Thyroid gland (tissue), 4 donors: ENCODE data around the gene DYRK4. TPM values are rescaled to one million over a fixed set of nuclear protein-coding genes. Genes with fewer than 3 reads are reported as not detected.
"Not testable (repeated sequence)": the region's sequence is repeated elsewhere in the genome, so short reads cannot be mapped to it uniquely, and the experiment has no call there.

Source experiments
- DNase-seq, 2 donors: peaks; one replicate each; pipeline ENCODE4 v3.0.0-alpha.2; 2019
- H3K27ac ChIP-seq, 3 donors: fragments of 200-600 bp; sonication (generic); 1 replicate in 2 of 3; 2 replicates in 1 of 3; pipeline ENCODE4 v1.5.1; 2016 to 2019; ENCODE audit warnings: mild to moderate bottlenecking in 1 of 3, moderate library complexity in 1 of 3
- H3K27me3 ChIP-seq: fragments of 200-600 bp; sonication (generic); one replicate; pipeline ENCODE4 v1.5.1; 2019
- H3K36me3 ChIP-seq, 2 donors: fragments of 200-600 bp; sonication (generic); one replicate each; pipeline ENCODE4 v1.5.1; 2016 to 2019
- H3K4me1 ChIP-seq, 2 donors: fragments of 200-600 bp; sonication (generic); one replicate each; pipeline ENCODE4 v1.5.1; 2017 to 2019
- H3K4me3 ChIP-seq, 3 donors: fragments of 200-600 bp; sonication (generic); replicated peaks in 1 of 3; 1 replicate in 2 of 3; 2 replicates in 1 of 3; pipeline ENCODE4 v1.5.1; 2016; ENCODE audit warnings: mild to moderate bottlenecking in 1 of 3
- H3K9me3 ChIP-seq: fragments of 200-600 bp; sonication (generic); one replicate; pipeline ENCODE4 v1.5.1; 2017
- POLR2A ChIP-seq, 2 donors: fragments of 450-650 bp; IDR thresholded peaks; one replicate each; pipeline ENCODE4 v1.6.1; 2017; ENCODE audit warnings: antibody characterized with exemption in 2 of 2, mild to moderate bottlenecking in 2 of 2, moderate library complexity in 1 of 2
- WGBS, 2 donors: methylation state at CpG; one replicate each; pipeline ENCODE4 v1.1.5; 2017; 5-methylcytosine and 5-hydroxymethylcytosine counted together
- intact Hi-C: fragments of 100-400 bp; cut with DNase I; formaldehyde crosslinking; loops from one replicate; pipeline ENCODE4 v1.15.1; 2023
- total RNA-seq, 4 donors: library from RNA; depleted of rRNA; stranded (reverse); fragments of >200 nt; gene quantifications; one replicate each; pipeline ENCODE4 v1.2.3, GENCODE V29; 2016
- TF ChIP-seq, protein P1 (sequence below), 6 experiments: fragments of 200-600 bp in 3 of 6; fragments of 450-650 bp in 3 of 6; sonication (generic) in 3 of 6; IDR thresholded peaks; one replicate each; pipeline ENCODE4 v1.5.1; 2016 to 2019; ENCODE audit warnings: antibody characterized with exemption in 6 of 6, mild to moderate bottlenecking in 2 of 6, inconsistent platforms in 1 of 6, moderate library complexity in 1 of 6

DYRK4 gene, protein sequence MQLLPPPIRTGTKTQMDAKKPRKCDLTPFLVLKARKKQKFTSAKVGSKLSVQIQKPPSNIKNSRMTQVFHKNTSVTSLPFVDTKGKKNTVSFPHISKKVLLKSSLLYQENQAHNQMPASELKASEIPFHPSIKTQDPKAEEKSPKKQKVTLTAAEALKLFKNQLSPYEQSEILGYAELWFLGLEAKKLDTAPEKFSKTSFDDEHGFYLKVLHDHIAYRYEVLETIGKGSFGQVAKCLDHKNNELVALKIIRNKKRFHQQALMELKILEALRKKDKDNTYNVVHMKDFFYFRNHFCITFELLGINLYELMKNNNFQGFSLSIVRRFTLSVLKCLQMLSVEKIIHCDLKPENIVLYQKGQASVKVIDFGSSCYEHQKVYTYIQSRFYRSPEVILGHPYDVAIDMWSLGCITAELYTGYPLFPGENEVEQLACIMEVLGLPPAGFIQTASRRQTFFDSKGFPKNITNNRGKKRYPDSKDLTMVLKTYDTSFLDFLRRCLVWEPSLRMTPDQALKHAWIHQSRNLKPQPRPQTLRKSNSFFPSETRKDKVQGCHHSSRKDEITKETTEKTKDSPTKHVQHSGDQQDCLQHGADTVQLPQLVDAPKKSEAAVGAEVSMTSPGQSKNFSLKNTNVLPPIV
- 10 to 100 TPM; 23.5 to 46.5 (median 41.7) TPM for total RNA-seq

DNA sequence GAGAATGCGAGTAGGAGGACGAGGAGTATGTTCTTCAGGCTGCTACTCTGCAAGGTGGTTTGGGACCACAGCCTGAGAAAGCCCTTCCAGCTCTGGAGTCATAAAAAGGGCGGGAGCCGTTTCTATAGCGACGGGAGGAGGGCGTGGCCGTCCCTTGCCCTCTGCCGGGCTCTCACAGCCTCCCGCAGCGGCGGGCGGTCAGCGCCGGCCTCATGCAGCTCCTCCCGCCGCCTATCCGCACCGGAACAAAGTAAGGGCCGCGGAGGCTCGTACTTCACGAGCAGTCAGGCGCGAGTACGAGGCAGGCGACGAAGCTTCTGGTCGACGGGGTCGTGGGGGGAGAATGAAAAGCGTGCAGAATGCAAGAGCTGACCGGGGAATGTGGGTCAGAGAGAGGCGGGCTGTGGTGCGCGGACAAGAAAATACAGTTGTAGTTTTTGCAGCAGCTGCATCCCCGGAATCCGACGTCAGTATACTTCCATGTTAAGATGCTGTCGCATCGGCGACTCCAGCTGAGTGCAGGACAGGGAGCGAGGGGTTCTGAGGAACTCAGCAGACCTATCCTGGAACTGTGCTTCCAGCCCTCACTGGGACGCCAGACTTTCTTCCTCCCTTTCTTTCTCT lies at the start of gene DYRK4:
TSS of gene DYRK4 (plus strand) at position 175 of the 624 bp plus-strand sequence. CDS start at position 213, 38 bp downstream.
- DNase-seq: peak; percentile 88 to 90
- Histone ChIP-seq H3K4me3 (peak within 1 kb of the TSS in 1 of 3 donors; percentile 23), H3K27me3 (no peaks in the 10 kb centered on the region), H3K36me3 (no peaks in the 10 kb centered on the region), H3K27ac (no peak within 1 kb of the TSS), H3K4me1 (peaks cover 11 to 12% of the 10 kb centered on the region in 2 donors), H3K9me3 (no peaks in the 10 kb centered on the region)
- TF ChIP-seq, protein P1, sequence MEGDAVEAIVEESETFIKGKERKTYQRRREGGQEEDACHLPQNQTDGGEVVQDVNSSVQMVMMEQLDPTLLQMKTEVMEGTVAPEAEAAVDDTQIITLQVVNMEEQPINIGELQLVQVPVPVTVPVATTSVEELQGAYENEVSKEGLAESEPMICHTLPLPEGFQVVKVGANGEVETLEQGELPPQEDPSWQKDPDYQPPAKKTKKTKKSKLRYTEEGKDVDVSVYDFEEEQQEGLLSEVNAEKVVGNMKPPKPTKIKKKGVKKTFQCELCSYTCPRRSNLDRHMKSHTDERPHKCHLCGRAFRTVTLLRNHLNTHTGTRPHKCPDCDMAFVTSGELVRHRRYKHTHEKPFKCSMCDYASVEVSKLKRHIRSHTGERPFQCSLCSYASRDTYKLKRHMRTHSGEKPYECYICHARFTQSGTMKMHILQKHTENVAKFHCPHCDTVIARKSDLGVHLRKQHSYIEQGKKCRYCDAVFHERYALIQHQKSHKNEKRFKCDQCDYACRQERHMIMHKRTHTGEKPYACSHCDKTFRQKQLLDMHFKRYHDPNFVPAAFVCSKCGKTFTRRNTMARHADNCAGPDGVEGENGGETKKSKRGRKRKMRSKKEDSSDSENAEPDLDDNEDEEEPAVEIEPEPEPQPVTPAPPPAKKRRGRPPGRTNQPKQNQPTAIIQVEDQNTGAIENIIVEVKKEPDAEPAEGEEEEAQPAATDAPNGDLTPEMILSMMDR (IDR thresholded peaks at IDR 0.05): peak in 1 of 6 experiments; percentile 16
- TF ChIP-seq POLR2A (IDR thresholded peaks at IDR 0.05): peak in 1 of 2 donors; percentile 32
- intact Hi-C loops: no loop called here
- WGBS, 2 donors: 7 to 18% methylated on average over 42 to 44 of the region's 44 CpGs

DNA sequence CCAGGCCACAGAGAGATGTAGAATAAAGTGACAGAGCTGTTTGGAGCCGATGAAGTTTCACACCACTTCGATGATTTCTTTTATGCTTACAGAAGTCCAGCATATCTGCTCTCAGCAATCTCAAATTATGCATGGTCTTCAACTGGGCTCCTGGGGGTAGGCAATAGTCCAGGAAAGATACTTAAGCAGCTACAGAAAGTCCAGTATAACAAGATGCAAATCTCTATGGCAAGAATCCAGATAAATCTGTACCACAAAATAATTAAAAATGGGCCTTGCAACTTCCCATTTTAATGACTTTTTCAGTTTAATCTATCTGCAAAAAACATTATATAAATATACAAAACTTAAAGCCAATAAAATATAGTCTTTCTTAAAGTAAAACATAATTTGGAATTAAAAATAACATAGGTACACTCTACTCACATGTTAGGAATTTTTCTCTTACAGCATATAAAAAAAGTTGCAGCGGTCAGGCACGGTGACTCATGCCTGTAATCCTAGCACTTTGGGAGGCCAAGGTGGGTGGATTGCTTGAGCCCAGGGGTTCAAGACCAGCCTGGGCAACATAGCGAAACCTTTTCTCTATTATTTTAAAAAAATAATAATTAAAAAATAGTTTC lies 43.8 kb upstream of the DYRK4 start:
- Histone ChIP-seq H3K27me3 (no peaks in the 10 kb centered on the region), H3K27ac (no peak overlapping the region), H3K9me3 (no peaks in the 10 kb centered on the region), H3K4me3 (no peak overlapping the region), H3K4me1 (no peaks in the 10 kb centered on the region), H3K36me3 (peaks cover 0 to 13% of the 10 kb centered on the region in 2 donors)
- whole genome bisulfite sequencing, 2 donors: 91 to 93% methylated on average over 5 of the region's 5 CpGs
- no peak for DNase-seq
- no peak for TF ChIP-seq POLR2A (IDR thresholded peaks at IDR 0.05)
- intact Hi-C loops: no loop called here

DNA sequence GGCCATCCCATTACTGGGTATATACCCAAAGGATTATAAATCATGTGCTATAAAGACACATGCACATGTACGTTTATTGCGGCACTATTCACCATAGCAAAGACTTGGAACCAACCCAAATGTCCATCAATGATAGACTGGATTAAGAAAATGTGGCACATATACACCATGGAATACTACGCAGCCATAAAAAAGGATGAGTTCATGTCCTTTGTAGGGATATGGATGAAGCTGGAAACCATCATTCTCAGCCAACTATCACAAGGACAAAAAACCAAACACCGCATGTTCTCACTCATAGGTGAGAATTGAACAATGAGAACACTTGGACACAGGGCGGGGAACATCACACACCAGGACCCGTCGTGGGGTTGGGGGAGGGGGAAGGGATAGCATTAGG lies 38.6 kb upstream of the DYRK4 start:
- peaks cover 0 to 19% of the 10 kb centered on the region in 2 donors for H3K36me3 ChIP-seq

DNA sequence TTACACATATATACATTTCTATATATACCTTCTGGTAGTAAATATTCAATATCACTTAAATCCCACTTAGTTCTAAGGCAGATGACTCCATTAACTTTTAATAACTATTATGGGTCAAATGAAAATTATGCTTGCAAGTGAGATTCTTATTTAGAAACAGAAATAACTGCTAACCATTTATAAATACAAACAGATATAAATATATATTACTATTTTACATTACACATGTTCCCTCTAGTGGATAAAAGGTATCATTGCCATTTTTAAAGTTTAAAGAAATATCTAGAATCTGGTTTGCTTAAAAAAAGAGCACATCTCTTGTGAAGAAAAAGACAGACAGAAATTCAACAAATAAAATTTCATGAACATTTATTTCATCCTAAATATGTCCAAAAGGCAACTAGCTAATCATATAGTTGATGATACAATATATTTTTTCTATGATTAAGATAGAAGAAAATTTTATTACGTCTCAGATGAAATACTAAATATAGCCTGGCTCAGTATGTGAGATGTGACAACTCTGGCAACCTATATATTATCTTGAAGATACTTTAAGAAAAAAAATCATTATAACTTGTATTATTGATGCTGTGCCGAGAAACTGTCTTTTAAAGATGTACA lies 35.0 kb upstream of the DYRK4 start:
- Histone ChIP-seq H3K36me3 (peaks cover 4 to 22% of the 10 kb centered on the region in 2 donors), H3K27ac (no peak overlapping the region), H3K9me3 (no peaks in the 10 kb centered on the region), H3K27me3 (no peaks in the 10 kb centered on the region), H3K4me3 (no peak overlapping the region), H3K4me1 (no peaks in the 10 kb centered on the region)
- TF ChIP-seq, protein P1 (IDR thresholded peaks at IDR 0.05): peak in 4 of 6 experiments; percentile 10 to 63 (median 39)
- TF ChIP-seq POLR2A (IDR thresholded peaks at IDR 0.05): no peak
- no peak for DNase-seq
- intact Hi-C loops: no loop called here
- WGBS, 2 donors: 96 to 97% methylated on average over 2 of the region's 2 CpGs

More for the DNA sequence above, 38.6 kb upstream of the DYRK4 start:
- 97% methylated on average over 7 of the region's 7 CpGs for WGBS, 2 donors
- H3K27ac ChIP-seq, intact Hi-C loops, H3K27me3 ChIP-seq, H3K4me1 ChIP-seq, H3K9me3 ChIP-seq, H3K4me3 ChIP-seq, DNase-seq: not testable (repeated sequence)

DNA sequence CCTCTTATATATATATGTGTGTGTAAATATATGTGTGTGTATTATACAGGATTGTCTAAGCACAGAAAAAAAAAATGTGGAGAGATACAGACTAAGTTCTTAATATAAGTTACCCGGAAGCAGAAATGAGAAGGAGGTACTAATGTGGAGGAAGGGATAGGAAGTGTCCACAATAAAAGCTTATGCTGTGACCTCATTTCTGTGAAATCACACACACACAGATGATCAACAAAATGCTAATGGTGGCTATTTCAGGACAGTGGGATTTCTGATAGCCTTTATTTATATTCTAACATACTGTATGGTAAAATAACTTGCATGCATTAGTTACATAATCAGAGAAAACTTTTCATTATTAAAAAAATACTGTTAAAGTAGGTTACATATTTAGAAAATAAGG lies 31.8 kb upstream of the DYRK4 start:
- no peak overlapping the region for H3K27ac ChIP-seq
- H3K36me3 ChIP-seq: peaks cover 11 to 17% of the 10 kb centered on the region in 2 donors
- no peaks in the 10 kb centered on the region for H3K27me3 ChIP-seq
- 84 to 89% methylated on average over 1 of the region's 1 CpG for WGBS, 2 donors
- DNase-seq: no peak
- no peak overlapping the region for H3K4me3 ChIP-seq
- intact Hi-C loops: no loop called here
- H3K9me3 ChIP-seq: no peaks in the 10 kb centered on the region
- TF ChIP-seq POLR2A (IDR thresholded peaks at IDR 0.05): no peak
- TF ChIP-seq, protein P1 (IDR thresholded peaks at IDR 0.05): no peak
- no peaks in the 10 kb centered on the region for H3K4me1 ChIP-seq
